Measurements from ENCODE around the gene ATAD5.

GRCh38 chr17:30816165-30816564 lies 15.6 kb upstream of the ATAD5 start:
- TF ChIP-seq, protein P1, sequence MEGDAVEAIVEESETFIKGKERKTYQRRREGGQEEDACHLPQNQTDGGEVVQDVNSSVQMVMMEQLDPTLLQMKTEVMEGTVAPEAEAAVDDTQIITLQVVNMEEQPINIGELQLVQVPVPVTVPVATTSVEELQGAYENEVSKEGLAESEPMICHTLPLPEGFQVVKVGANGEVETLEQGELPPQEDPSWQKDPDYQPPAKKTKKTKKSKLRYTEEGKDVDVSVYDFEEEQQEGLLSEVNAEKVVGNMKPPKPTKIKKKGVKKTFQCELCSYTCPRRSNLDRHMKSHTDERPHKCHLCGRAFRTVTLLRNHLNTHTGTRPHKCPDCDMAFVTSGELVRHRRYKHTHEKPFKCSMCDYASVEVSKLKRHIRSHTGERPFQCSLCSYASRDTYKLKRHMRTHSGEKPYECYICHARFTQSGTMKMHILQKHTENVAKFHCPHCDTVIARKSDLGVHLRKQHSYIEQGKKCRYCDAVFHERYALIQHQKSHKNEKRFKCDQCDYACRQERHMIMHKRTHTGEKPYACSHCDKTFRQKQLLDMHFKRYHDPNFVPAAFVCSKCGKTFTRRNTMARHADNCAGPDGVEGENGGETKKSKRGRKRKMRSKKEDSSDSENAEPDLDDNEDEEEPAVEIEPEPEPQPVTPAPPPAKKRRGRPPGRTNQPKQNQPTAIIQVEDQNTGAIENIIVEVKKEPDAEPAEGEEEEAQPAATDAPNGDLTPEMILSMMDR (conservative IDR thresholded peaks at IDR 0.05; ENCODE audit: low read depth, low read length), result no peak
- TF ChIP-seq EZH2 (IDR thresholded peaks at IDR 0.05; ENCODE audit: low read length, unreplicated experiment) (no peak), EZH2phosphoT487 (IDR thresholded peaks at IDR 0.05; ENCODE audit: borderline replicate concordance, low read length) (no peak)
